B cell (primary cell): ENCODE data around the gene CSNK1G1. TPM values are rescaled to one million over a fixed set of nuclear protein-coding genes. Genes with fewer than 3 reads are reported as not detected.

ENCODE experiments used
- ATAC-seq: fragments of 200-7000 bp; cut with Tn5 transposase; one replicate; pipeline ENCODE4 v1.10.0; 2021; ENCODE audit warnings: low read depth, mild to moderate bottlenecking, moderate number of reproducible peaks, moderate library complexity
- CTCF ChIA-PET: fragments of 350-600 bp; sonication (Branson Sonifier 250); formaldehyde crosslinking; loops from one replicate; lab custom pipeline; 2021; ENCODE audit warnings: antibody characterized with exemption, inconsistent platforms; lab: Charles Lee
- POLR2A ChIA-PET: fragments of 350-600 bp; sonication (Branson Sonifier 250); formaldehyde crosslinking; loops from one replicate; lab custom pipeline; 2021; ENCODE audit warnings: antibody characterized with exemption; lab: Charles Lee
- DNase-seq: peaks from one replicate; pipeline ENCODE4 v3.0.0; 2013
- H2AFZ ChIP-seq: 2 replicates; pipeline ENCODE4 v1.6.1; 2012; ENCODE audit warnings: mild to moderate bottlenecking, low read depth, low read length; ENCODE audit not compliant: insufficient read depth, poor library complexity, severe bottlenecking
- H3K27ac ChIP-seq, 2 donors: 1 replicate in 1 of 2; 2 replicates in 1 of 2; pipeline ENCODE4 v1.5.1; 2012 to 2013; ENCODE audit warnings: low read length in 2 of 2, mild to moderate bottlenecking in 2 of 2, moderate library complexity in 1 of 2
- H3K27me3 ChIP-seq, 4 experiments: fragments of 200-600 bp in 1 of 4; sonication (generic) in 1 of 4; replicated peaks in 1 of 4; 1 replicate in 2 of 4; 2 replicates in 2 of 4; pipeline versions ENCODE4 v1.6.1 to v1.7.0; 2013 to 2016; ENCODE audit warnings: low read length in 3 of 4, mild to moderate bottlenecking in 2 of 4, mixed read lengths in 1 of 4, moderate library complexity in 1 of 4; ENCODE audit not compliant: insufficient read depth in 4 of 4, control insufficient read depth in 3 of 4; ENCODE audit errors: control extremely low read depth in 1 of 4
- H3K36me3 ChIP-seq, 2 experiments: replicated peaks in 1 of 2; 1 replicate in 1 of 2; 2 replicates in 1 of 2; pipeline versions ENCODE4 v1.6.1 to v1.7.1; 2013; ENCODE audit warnings: low read length in 1 of 2; ENCODE audit not compliant: insufficient read depth in 2 of 2, control insufficient read depth in 1 of 2; ENCODE audit errors: control extremely low read depth in 1 of 2, extremely low read depth in 1 of 2
- H3K4me1 ChIP-seq, 2 donors: fragments of 200-600 bp in 1 of 2; sonication (generic) in 1 of 2; 1 replicate in 1 of 2; 2 replicates in 1 of 2; pipeline versions ENCODE4 v1.5.1 to v1.6.1; 2013 to 2017; ENCODE audit warnings: low read length in 2 of 2; ENCODE audit not compliant: control insufficient read depth in 2 of 2, insufficient read depth in 2 of 2
- H3K4me2 ChIP-seq: replicated peaks from 2 replicates; pipeline ENCODE3; 2012; ENCODE audit warnings: mild to moderate bottlenecking, low read depth, low read length; ENCODE audit not compliant: poor library complexity, severe bottlenecking
- H3K4me3 ChIP-seq, 5 experiments: fragments of 200-600 bp in 1 of 5; sonication (generic) in 1 of 5; 1 replicate in 3 of 5; 2 replicates in 2 of 5; pipeline versions ENCODE4 v1.5.1 to v1.7.0; 2011 to 2016; ENCODE audit warnings: low read length in 4 of 5, mild to moderate bottlenecking in 4 of 5, low read depth in 2 of 5, control low read depth in 1 of 5, moderate library complexity in 1 of 5; ENCODE audit not compliant: insufficient read depth in 1 of 5; ENCODE audit errors: control extremely low read depth in 1 of 5, extremely low read depth in 1 of 5
- H3K79me2 ChIP-seq: fragments of 200-600 bp; sonication (generic); one replicate; pipeline ENCODE4 v1.6.0; 2016; ENCODE audit warnings: low read length; ENCODE audit not compliant: control insufficient read depth, insufficient read depth
- H3K9ac ChIP-seq: fragments of 200-600 bp; sonication (generic); 2 replicates; pipeline ENCODE4 v1.6.1; 2017; ENCODE audit warnings: mild to moderate bottlenecking, low read length, moderate library complexity
- H3K9me3 ChIP-seq, 3 donors: one replicate each; pipeline versions ENCODE4 v1.6.1 to v1.7.1; 2013; ENCODE audit warnings: low read length in 2 of 3; ENCODE audit not compliant: control insufficient read depth in 2 of 3, insufficient read depth in 1 of 3; ENCODE audit errors: control extremely low read depth in 1 of 3
- H4K20me1 ChIP-seq: 2 replicates; pipeline ENCODE4 v1.6.0; 2012; ENCODE audit warnings: mild to moderate bottlenecking, low read length; ENCODE audit not compliant: insufficient read depth, control insufficient read depth, poor library complexity, severe bottlenecking
- H3K27ac Mint-ChIP-seq: one replicate; pipeline ENCODE4 v1.8.0; 2021; ENCODE audit warnings: mixed read lengths
- H3K27me3 Mint-ChIP-seq: one replicate; pipeline ENCODE4 v1.8.0; 2021; ENCODE audit warnings: mixed read lengths
- H3K4me1 Mint-ChIP-seq: one replicate; pipeline ENCODE4 v1.8.0; 2021; ENCODE audit warnings: mixed read lengths
- H3K4me3 Mint-ChIP-seq: one replicate; pipeline ENCODE4 v1.8.0; 2021; ENCODE audit warnings: mixed read lengths
- H3K9me3 Mint-ChIP-seq: one replicate; pipeline ENCODE4 v1.8.0; 2022; ENCODE audit warnings: mixed read lengths; ENCODE audit not compliant: insufficient read depth
- CTCF ChIP-seq: fragments of 200-600 bp; IDR thresholded peaks from one replicate; pipeline ENCODE4 v1.8.0; 2022; ENCODE audit warnings: antibody characterized with exemption, mild to moderate bottlenecking
- EZH2 ChIP-seq: IDR thresholded peaks from 2 replicates; pipeline ENCODE4 v1.6.1; 2012; ENCODE audit warnings: borderline replicate concordance, low read depth, mild to moderate bottlenecking, moderate library complexity, low read length; ENCODE audit not compliant: insufficient read depth, poor library complexity, severe bottlenecking
- WGBS: methylation state at CpG from one replicate; pipeline ENCODE4 v1.1.5; 2013; ENCODE audit warnings: missing lambda C conversion rate; ENCODE audit not compliant: insufficient coverage; 5-methylcytosine and 5-hydroxymethylcytosine counted together
- intact Hi-C: fragments of 100-400 bp; cut with micrococcal nuclease; formaldehyde crosslinking; loops from one replicate; pipeline ENCODE4 v1.10.0; 2022
- polyA plus RNA-seq: library from polyadenylated mRNA; depleted of rRNA; stranded (reverse); fragments of >200 nt; gene quantifications from 2 replicates; pipeline ENCODE4 v1.2.3, GENCODE V29; 2012
- total RNA-seq, 2 donors: library from RNA; stranded (reverse); fragments of 120-200 nt in 1 of 2; gene quantifications; 1 replicate in 1 of 2; 2 replicates in 1 of 2; pipeline versions ENCODE4 v1.2.3 to v1.2.4, GENCODE V29; 2013 to 2022

CSNK1G1 gene
- total and polyA plus RNA-seq, 2 donors (not counting 1 experiment from before 2014, with no cell fraction given) = 5.2 to 40.3 TPM

- Histone ChIP-seq H3K4me2 (no peak overlapping the region), H3K4me1 (no peaks in the 10 kb centered on the region), H2AFZ (no peak overlapping the region), H3K36me3 (no peaks in the 10 kb centered on the region), H3K9me3 (no peaks in the 10 kb centered on the region), H4K20me1 (no peaks in the 10 kb centered on the region), H3K27me3 (no peaks in the 10 kb centered on the region), H3K27ac (no peak overlapping the region), H3K4me3 (no peak overlapping the region), H3K9ac (no peak overlapping the region), H3K79me2 (peaks cover 52% of the 10 kb centered on the region)
- Mint-ChIP-seq H3K27me3 (no peaks in the 10 kb centered on the region), H3K4me1 (peaks cover 10% of the 10 kb centered on the region), H3K27ac (no peak overlapping the region), H3K4me3 (no peak overlapping the region), H3K9me3 (no peaks in the 10 kb centered on the region)
- CTCF ChIA-PET = no interaction called here
- WGBS = 95% methylated on average over 4 of the region's 8 CpGs
- DNase-seq = no peak
- POLR2A ChIA-PET = no interaction called here
- TF ChIP-seq CTCF (no peak), EZH2 (no peak)
- ATAC-seq = no peak
- intact Hi-C loops = no loop called here
Observed at GRCh38 chr15:64288999-64289398, 67.0 kb downstream of the CSNK1G1 start.

- Histone ChIP-seq H4K20me1 (no peaks in the 10 kb centered on the region), H3K4me3 (no peak overlapping the region), H3K27ac (no peak overlapping the region), H3K9me3 (no peaks in the 10 kb centered on the region), H3K27me3 (no peaks in the 10 kb centered on the region), H3K4me2 (no peak overlapping the region), H3K36me3 (no peaks in the 10 kb centered on the region), H3K79me2 (peaks cover 56% of the 10 kb centered on the region), H3K9ac (no peak overlapping the region), H2AFZ (no peak overlapping the region), H3K4me1 (no peaks in the 10 kb centered on the region)
- 100% methylated on average over 1 of the region's 1 CpG for WGBS
- DNase-seq (no peak), ATAC-seq (no peak)
- intact Hi-C loops = no loop called here
- H3K27ac Mint-ChIP-seq = no peak overlapping the region
- ChIA-PET CTCF (no interaction called here), POLR2A (no interaction called here)
- TF ChIP-seq CTCF (no peak), EZH2 (no peak)
- H3K27me3 Mint-ChIP-seq = no peaks in the 10 kb centered on the region
- H3K4me3 Mint-ChIP-seq = no peak overlapping the region
- H3K4me1 Mint-ChIP-seq = peaks cover 10% of the 10 kb centered on the region
- no peaks in the 10 kb centered on the region for H3K9me3 Mint-ChIP-seq
Observed at GRCh38 chr15:64288577-64288976, 67.4 kb downstream of the CSNK1G1 start.
